Peyer's patch (tissue), 4 donors: ENCODE results near the gene DEFB116.

Source experiments
- CTCF ChIP-seq, 6 experiments: fragments of 450-650 bp in 4 of 6; fragments of 200-600 bp in 2 of 6; sonication (generic) in 1 of 6; IDR thresholded peaks; one replicate each; pipeline ENCODE4 v1.5.1; 2017 to 2019; ENCODE audit warnings: antibody characterized with exemption in 6 of 6, mild to moderate bottlenecking in 3 of 6, moderate library complexity in 1 of 6
- POLR2A ChIP-seq, 2 donors: fragments of 450-650 bp; IDR thresholded peaks; one replicate each; pipeline ENCODE4 v1.5.1; 2017; ENCODE audit warnings: antibody characterized with exemption in 2 of 2, mild to moderate bottlenecking in 2 of 2, moderate library complexity in 2 of 2

GRCh38 chr20:31256959-31257358, 51.4 kb downstream of the DEFB116 start:
- no peak for TF ChIP-seq CTCF (IDR thresholded peaks at IDR 0.05)
- no peak for TF ChIP-seq POLR2A (IDR thresholded peaks at IDR 0.05)
